IPS-20b (cell line): ENCODE data around the gene TRAPPC4.
A peak's percentile ranks its signal among the peaks of the same experiment; 100 is the strongest.
"Not testable (repeated sequence)": the region's sequence is repeated elsewhere in the genome, so short reads cannot be mapped to it uniquely, and the experiment has no call there.

Experiments used
- H3K27ac ChIP-seq: one replicate; pipeline ENCODE4 v1.5.1; 2013; ENCODE audit warnings: low read length
- H3K27me3 ChIP-seq: 2 replicates; pipeline ENCODE4 v1.6.1; 2013; ENCODE audit warnings: mild to moderate bottlenecking, low read length, inconsistent platforms; ENCODE audit not compliant: insufficient read depth
- H3K36me3 ChIP-seq: 2 replicates; pipeline ENCODE4 v1.6.1; 2013; ENCODE audit warnings: low read depth, mild to moderate bottlenecking, inconsistent platforms, low read length, moderate library complexity; ENCODE audit not compliant: insufficient read depth
- H3K4me1 ChIP-seq: 2 replicates; pipeline ENCODE4 v1.6.1; 2013; ENCODE audit warnings: mild to moderate bottlenecking, control low read depth, inconsistent platforms, low read length, moderate library complexity; ENCODE audit not compliant: insufficient read depth
- H3K4me3 ChIP-seq: 2 replicates; pipeline ENCODE4 v1.5.1; 2013; ENCODE audit warnings: mild to moderate bottlenecking, low read length, inconsistent platforms
- H3K9ac ChIP-seq: 2 replicates; pipeline ENCODE4 v1.6.1; 2013; ENCODE audit warnings: low read depth, mild to moderate bottlenecking, inconsistent platforms, low read length, moderate library complexity
- H3K9me3 ChIP-seq: 2 replicates; pipeline ENCODE4 v1.6.1; 2013; ENCODE audit warnings: mild to moderate bottlenecking, low read depth, low read length, inconsistent platforms; ENCODE audit not compliant: insufficient read depth

TRAPPC4 gene

GRCh38 chr11:119028346-119029068, 9.9 kb downstream of the TRAPPC4 start:
- Histone ChIP-seq H3K9me3 (no peaks in the 10 kb centered on the region), H3K27ac (no peak overlapping the region), H3K4me1 (peaks cover 10% of the 10 kb centered on the region), H3K4me3 (peak overlapping the region; percentile 97), H3K9ac (peak overlapping the region; percentile 98; the same call in 1 of the 2 replicates), H3K36me3 (peaks cover 55% of the 10 kb centered on the region), H3K27me3 (no peaks in the 10 kb centered on the region)

- Histone ChIP-seq H3K9ac (peak overlapping the region; percentile 98; the same call in 1 of the 2 replicates), H3K27ac (no peak overlapping the region), H3K9me3 (no peaks in the 10 kb centered on the region), H3K36me3 (peaks cover 50% of the 10 kb centered on the region), H3K4me1 (peaks cover 10% of the 10 kb centered on the region), H3K27me3 (no peaks in the 10 kb centered on the region), H3K4me3 (peak overlapping the region; percentile 97)
Observed at GRCh38 chr11:119029069-119029339, 10.4 kb downstream of the TRAPPC4 start.

GRCh38 chr11:119029340-119030028, 10.9 kb downstream of the TRAPPC4 start:
- Histone ChIP-seq H3K4me3 (peak overlapping the region; percentile 97), H3K36me3 (peaks cover 45% of the 10 kb centered on the region), H3K9ac (peak overlapping the region; percentile 98)

GRCh38 chr11:119030029-119030328, 11.4 kb downstream of the TRAPPC4 start:
- Histone ChIP-seq H3K27ac (peak overlapping the region; percentile 72), H3K4me1 (peaks cover 10% of the 10 kb centered on the region), H3K4me3 (peak overlapping the region; percentile 97), H3K36me3 (peaks cover 40% of the 10 kb centered on the region), H3K27me3 (no peaks in the 10 kb centered on the region), H3K9ac (peak overlapping the region; percentile 98), H3K9me3 (no peaks in the 10 kb centered on the region)

More at GRCh38 chr11:119029340-119030028, 10.9 kb downstream of the TRAPPC4 start:
- no peak overlapping the region for H3K27ac ChIP-seq
- peaks cover 10% of the 10 kb centered on the region for H3K4me1 ChIP-seq
- H3K27me3 ChIP-seq = no peaks in the 10 kb centered on the region
- no peaks in the 10 kb centered on the region for H3K9me3 ChIP-seq

GRCh38 chr11:119030329-119031047, 11.9 kb downstream of the TRAPPC4 start, which contains the start of gene SLC37A4:
TSS of gene SLC37A4 (minus strand) at chr11:119030877.
- peaks cover 10% of the 10 kb centered on the region for H3K4me1 ChIP-seq

GRCh38 chr11:119031912-119032280, 13.3 kb downstream of the TRAPPC4 start:
- Histone ChIP-seq H3K9me3 (no peaks in the 10 kb centered on the region), H3K4me3 (no peak overlapping the region), H3K4me1 (peaks cover 10% of the 10 kb centered on the region), H3K9ac (no peak overlapping the region), H3K27ac (no peak overlapping the region), H3K36me3 (peaks cover 22% of the 10 kb centered on the region), H3K27me3 (no peaks in the 10 kb centered on the region)

More at GRCh38 chr11:119030329-119031047, 11.9 kb downstream of the TRAPPC4 start, which contains the start of gene SLC37A4:
- Histone ChIP-seq H3K27me3 (no peaks in the 10 kb centered on the region), H3K4me3 (peak within 1 kb of the TSS; percentile 97), H3K27ac (peak within 1 kb of the TSS; percentile 72), H3K9ac (peak within 1 kb of the TSS; percentile 98), H3K9me3 (no peaks in the 10 kb centered on the region), H3K36me3 (peaks cover 35% of the 10 kb centered on the region)

GRCh38 chr11:119033421-119033820, 14.9 kb downstream of the TRAPPC4 start:
- not testable (repeated sequence) for H3K9me3 ChIP-seq, H3K4me3 ChIP-seq, H3K9ac ChIP-seq, H3K36me3 ChIP-seq, H3K27me3 ChIP-seq, H3K27ac ChIP-seq
- H3K4me1 ChIP-seq = peaks cover 10% of the 10 kb centered on the region

- H3K27ac ChIP-seq = no peak overlapping the region
- no peaks in the 10 kb centered on the region for H3K36me3 ChIP-seq
- no peaks in the 10 kb centered on the region for H3K27me3 ChIP-seq
- no peak overlapping the region for H3K9ac ChIP-seq
- peaks cover under 1% of the 10 kb centered on the region for H3K4me1 ChIP-seq
- H3K4me3 ChIP-seq = no peak overlapping the region
- H3K9me3 ChIP-seq = no peaks in the 10 kb centered on the region
Observed at GRCh38 chr11:119034813-119035212, 16.2 kb downstream of the TRAPPC4 start.

GRCh38 chr11:119038884-119039283, 20.3 kb downstream of the TRAPPC4 start:
- Histone ChIP-seq H3K36me3 (no peaks in the 10 kb centered on the region), H3K9me3 (no peaks in the 10 kb centered on the region), H3K27ac (no peak overlapping the region), H3K4me3 (no peak overlapping the region), H3K9ac (no peak overlapping the region), H3K4me1 (no peaks in the 10 kb centered on the region; the same call in 1 of the 2 replicates), H3K27me3 (no peaks in the 10 kb centered on the region)

GRCh38 chr11:119039471-119039870, 20.9 kb downstream of the TRAPPC4 start:
- H3K4me3 ChIP-seq, H3K4me1 ChIP-seq, H3K36me3 ChIP-seq, H3K27ac ChIP-seq, H3K9me3 ChIP-seq, H3K27me3 ChIP-seq, H3K9ac ChIP-seq: not testable (repeated sequence)

- Histone ChIP-seq H3K9me3 (no peaks in the 10 kb centered on the region), H3K4me1 (no peaks in the 10 kb centered on the region; the same call in 1 of the 2 replicates), H3K4me3 (no peak overlapping the region), H3K36me3 (peaks cover 27% of the 10 kb centered on the region), H3K27me3 (no peaks in the 10 kb centered on the region), H3K27ac (no peak overlapping the region), H3K9ac (no peak overlapping the region)
Observed at GRCh38 chr11:119041821-119042514, 23.4 kb downstream of the TRAPPC4 start.
